Type B pancreatic cell (in vitro differentiated cells): ENCODE measurements around the gene NOL9. TPM values are rescaled to one million over a fixed set of nuclear protein-coding genes. Genes with fewer than 3 reads are reported as not detected.
A peak's percentile ranks its signal among the peaks of the same experiment; 100 is the strongest.

Experiments
- DNase-seq: peaks from one replicate; pipeline ENCODE4 v3.0.0; 2021; ENCODE audit warnings: mixed read lengths; ENCODE audit not compliant: unreplicated experiment; ENCODE audit errors: extremely low spot score
- H3K27ac Mint-ChIP-seq: 2 replicates; pipeline ENCODE4 v1.8.0; 2021; ENCODE audit warnings: mild to moderate bottlenecking, mixed read lengths
- H3K27me3 Mint-ChIP-seq: 2 replicates; pipeline ENCODE4 v1.8.0; 2021; ENCODE audit warnings: mixed read lengths
- H3K36me3 Mint-ChIP-seq: 2 replicates; pipeline ENCODE4 v1.8.0; 2021; ENCODE audit warnings: mixed read lengths
- H3K4me1 Mint-ChIP-seq: one replicate; pipeline ENCODE4 v1.8.0; 2021; ENCODE audit warnings: mixed read lengths; ENCODE audit not compliant: unreplicated experiment
- H3K4me3 Mint-ChIP-seq: 2 replicates; pipeline ENCODE4 v1.8.0; 2021; ENCODE audit warnings: mild to moderate bottlenecking, mixed read lengths
- H3K9me3 Mint-ChIP-seq: 2 replicates; pipeline ENCODE4 v1.8.0; 2021; ENCODE audit warnings: mixed read lengths
- CTCF ChIP-seq: fragments of 200-600 bp; sonication (generic); conservative IDR thresholded peaks from 2 replicates; pipeline ENCODE4 v1.5.0; 2021; ENCODE audit warnings: antibody characterized with exemption, mild to moderate bottlenecking
- total RNA-seq: library from RNA; stranded (reverse); gene quantifications from 2 replicates; pipeline ENCODE4 v1.2.1, GENCODE V29; 2021; ENCODE audit warnings: low replicate concordance

NOL9 gene
- total RNA-seq, 1 donor from 2014 or later, result 43.0 TPM

- H3K4me3 Mint-ChIP-seq, result peak overlapping the region; percentile 81
Observed at GRCh38 chr1:6486433-6487011, 67.8 kb downstream of the NOL9 start.

GRCh38 chr1:6485168-6486101 lies 68.9 kb downstream of the NOL9 start:
- DNase-seq, result no peak
- H3K27ac Mint-ChIP-seq, result no peak overlapping the region
- peak overlapping the region; percentile 81 for H3K4me3 Mint-ChIP-seq
- peaks cover 22% of the 10 kb centered on the region for H3K4me1 Mint-ChIP-seq
- peaks cover 4% of the 10 kb centered on the region for H3K27me3 Mint-ChIP-seq
- no peaks in the 10 kb centered on the region for H3K9me3 Mint-ChIP-seq
- no peak for TF ChIP-seq CTCF
- H3K36me3 Mint-ChIP-seq, result peaks cover 5% of the 10 kb centered on the region

More at GRCh38 chr1:6486433-6487011, 67.8 kb downstream of the NOL9 start:
- H3K27me3 Mint-ChIP-seq, result peaks cover 4% of the 10 kb centered on the region
- H3K9me3 Mint-ChIP-seq, result no peaks in the 10 kb centered on the region
- H3K4me1 Mint-ChIP-seq, result peaks cover 26% of the 10 kb centered on the region
- H3K36me3 Mint-ChIP-seq, result peaks cover 5% of the 10 kb centered on the region
- TF ChIP-seq CTCF, result peak; percentile 98
- peak; percentile 92 for DNase-seq
- peak overlapping the region; percentile 66 for H3K27ac Mint-ChIP-seq

GRCh38 chr1:6484826-6485167 lies 69.5 kb downstream of the NOL9 start:
- peaks cover 22% of the 10 kb centered on the region for H3K4me1 Mint-ChIP-seq
- peaks cover 4% of the 10 kb centered on the region for H3K27me3 Mint-ChIP-seq
- H3K9me3 Mint-ChIP-seq, result no peaks in the 10 kb centered on the region
- no peak for DNase-seq
- TF ChIP-seq CTCF, result no peak
- H3K4me3 Mint-ChIP-seq, result peak overlapping the region; percentile 86
- H3K27ac Mint-ChIP-seq, result peak overlapping the region; percentile 72
- peaks cover 5% of the 10 kb centered on the region for H3K36me3 Mint-ChIP-seq

GRCh38 chr1:6483761-6484117 lies 70.6 kb downstream of the NOL9 start:
- TF ChIP-seq CTCF, result no peak
- Mint-ChIP-seq H3K9me3 (no peaks in the 10 kb centered on the region), H3K27me3 (peaks cover 4% of the 10 kb centered on the region), H3K4me1 (peaks cover 26% of the 10 kb centered on the region), H3K27ac (no peak overlapping the region), H3K36me3 (peaks cover 8% of the 10 kb centered on the region), H3K4me3 (peak overlapping the region; percentile 70)
- no peak for DNase-seq

- H3K4me3 Mint-ChIP-seq, result peak overlapping the region; percentile 67
- H3K9me3 Mint-ChIP-seq, result no peaks in the 10 kb centered on the region
- peaks cover 9% of the 10 kb centered on the region for H3K36me3 Mint-ChIP-seq
- H3K4me1 Mint-ChIP-seq, result peaks cover 26% of the 10 kb centered on the region
- no peak for TF ChIP-seq CTCF
- H3K27me3 Mint-ChIP-seq, result peaks cover 4% of the 10 kb centered on the region
- DNase-seq, result no peak
- no peak overlapping the region for H3K27ac Mint-ChIP-seq
Observed at GRCh38 chr1:6483017-6483760, 71.1 kb downstream of the NOL9 start.
